HepG2 (cell line): ENCODE data around the gene AZU1.

Source experiments
- ETV6 ChIP-seq: sonication (generic); formaldehyde crosslinking; conservative IDR thresholded peaks from 2 replicates; pipeline ENCODE4 v1.4.0; 2020; ENCODE audit warnings: missing genetic modification reagents
- PHF21A ChIP-seq: sonication (generic); formaldehyde crosslinking; IDR thresholded peaks from 2 replicates; pipeline ENCODE4 v1.5.0; 2020; ENCODE audit warnings: mild to moderate bottlenecking, missing genetic modification reagents
- PTBP1 ChIP-seq: fragments of 200-400 bp; formaldehyde crosslinking; IDR thresholded peaks from 2 replicates; pipeline ENCODE4 v1.6.1; 2018; ENCODE audit warnings: low read length, low read depth; ENCODE audit not compliant: poor library complexity, severe bottlenecking
- RFXAP ChIP-seq: sonication (generic); formaldehyde crosslinking; IDR thresholded peaks from 2 replicates; pipeline ENCODE4 v1.4.0; 2020; ENCODE audit warnings: missing genetic modification reagents, borderline replicate concordance
- SETDB1 ChIP-seq: sonication (generic); formaldehyde crosslinking; IDR thresholded peaks from 2 replicates; pipeline ENCODE4 v1.5.1; 2020; ENCODE audit warnings: missing genetic modification reagents, mild to moderate bottlenecking, borderline replicate concordance
- YEATS4 ChIP-seq: sonication (generic); formaldehyde crosslinking; IDR thresholded peaks from 2 replicates; pipeline ENCODE4 v1.4.0; 2020; ENCODE audit warnings: missing genetic modification reagents, borderline replicate concordance
- ZNF431 ChIP-seq: sonication (generic); formaldehyde crosslinking; IDR thresholded peaks from 2 replicates; pipeline ENCODE4 v1.9.0; 2022; ENCODE audit warnings: missing genetic modification reagents, low read depth, mild to moderate bottlenecking, borderline replicate concordance
- ZNF746 ChIP-seq: sonication (generic); formaldehyde crosslinking; IDR thresholded peaks from 2 replicates; pipeline ENCODE4 v1.8.0; 2022; ENCODE audit warnings: mild to moderate bottlenecking, missing genetic modification reagents
- ZSCAN25 ChIP-seq: sonication (generic); formaldehyde crosslinking; IDR thresholded peaks from 2 replicates; pipeline ENCODE4 v1.8.0; 2022; ENCODE audit warnings: mild to moderate bottlenecking, missing genetic modification reagents
- TF ChIP-seq, protein P1 (sequence below): IDR thresholded peaks from 2 replicates; pipeline ENCODE4 v1.6.1; 2012; ENCODE audit warnings: inconsistent platforms
- TF ChIP-seq, protein P2 (sequence below): sonication (generic); formaldehyde crosslinking; IDR thresholded peaks from 2 replicates; pipeline ENCODE4 v1.5.0; 2020; ENCODE audit warnings: missing genetic modification reagents, mild to moderate bottlenecking, borderline replicate concordance
- TF ChIP-seq, protein P3 (sequence below): sonication (generic); formaldehyde crosslinking; IDR thresholded peaks from 2 replicates; pipeline ENCODE4 v1.4.0; 2020; ENCODE audit warnings: missing genetic modification reagents
- TF ChIP-seq, protein P4 (sequence below): sonication (generic); formaldehyde crosslinking; IDR thresholded peaks from 2 replicates; pipeline ENCODE4 v1.8.1; 2023; ENCODE audit warnings: missing genetic modification reagents, inconsistent platforms, borderline replicate concordance

- TF ChIP-seq, protein P1, sequence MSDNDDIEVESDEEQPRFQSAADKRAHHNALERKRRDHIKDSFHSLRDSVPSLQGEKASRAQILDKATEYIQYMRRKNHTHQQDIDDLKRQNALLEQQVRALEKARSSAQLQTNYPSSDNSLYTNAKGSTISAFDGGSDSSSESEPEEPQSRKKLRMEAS = no peak
- TF ChIP-seq ZNF746 (no peak), ZNF431 (CRISPR knock-in tag) (no peak), YEATS4 (CRISPR knock-in tag) (no peak), SETDB1 (CRISPR knock-in tag) (no peak), PTBP1 (no peak), ETV6 (CRISPR knock-in tag) (no peak), PHF21A (CRISPR knock-in tag) (no peak), RFXAP (CRISPR knock-in tag) (no peak), ZSCAN25 (CRISPR knock-in tag) (no peak)
- TF ChIP-seq, protein P2, sequence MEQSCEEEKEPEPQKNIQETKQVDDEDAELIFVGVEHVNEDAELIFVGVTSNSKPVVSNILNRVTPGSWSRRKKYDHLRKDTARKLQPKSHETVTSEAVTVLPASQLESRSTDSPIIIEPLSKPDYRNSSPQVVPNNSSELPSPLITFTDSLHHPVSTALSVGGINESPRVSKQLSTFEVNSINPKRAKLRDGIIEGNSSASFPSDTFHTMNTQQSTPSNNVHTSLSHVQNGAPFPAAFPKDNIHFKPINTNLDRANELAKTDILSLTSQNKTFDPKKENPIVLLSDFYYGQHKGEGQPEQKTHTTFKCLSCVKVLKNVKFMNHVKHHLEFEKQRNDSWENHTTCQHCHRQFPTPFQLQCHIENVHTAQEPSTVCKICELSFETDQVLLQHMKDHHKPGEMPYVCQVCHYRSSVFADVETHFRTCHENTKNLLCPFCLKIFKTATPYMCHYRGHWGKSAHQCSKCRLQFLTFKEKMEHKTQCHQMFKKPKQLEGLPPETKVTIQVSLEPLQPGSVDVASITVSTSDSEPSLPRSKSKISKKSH (CRISPR knock-in tag) = no peak
- TF ChIP-seq, protein P3, sequence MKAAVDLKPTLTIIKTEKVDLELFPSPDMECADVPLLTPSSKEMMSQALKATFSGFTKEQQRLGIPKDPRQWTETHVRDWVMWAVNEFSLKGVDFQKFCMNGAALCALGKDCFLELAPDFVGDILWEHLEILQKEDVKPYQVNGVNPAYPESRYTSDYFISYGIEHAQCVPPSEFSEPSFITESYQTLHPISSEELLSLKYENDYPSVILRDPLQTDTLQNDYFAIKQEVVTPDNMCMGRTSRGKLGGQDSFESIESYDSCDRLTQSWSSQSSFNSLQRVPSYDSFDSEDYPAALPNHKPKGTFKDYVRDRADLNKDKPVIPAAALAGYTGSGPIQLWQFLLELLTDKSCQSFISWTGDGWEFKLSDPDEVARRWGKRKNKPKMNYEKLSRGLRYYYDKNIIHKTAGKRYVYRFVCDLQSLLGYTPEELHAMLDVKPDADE (CRISPR knock-in tag) = no peak
- TF ChIP-seq, protein P4, sequence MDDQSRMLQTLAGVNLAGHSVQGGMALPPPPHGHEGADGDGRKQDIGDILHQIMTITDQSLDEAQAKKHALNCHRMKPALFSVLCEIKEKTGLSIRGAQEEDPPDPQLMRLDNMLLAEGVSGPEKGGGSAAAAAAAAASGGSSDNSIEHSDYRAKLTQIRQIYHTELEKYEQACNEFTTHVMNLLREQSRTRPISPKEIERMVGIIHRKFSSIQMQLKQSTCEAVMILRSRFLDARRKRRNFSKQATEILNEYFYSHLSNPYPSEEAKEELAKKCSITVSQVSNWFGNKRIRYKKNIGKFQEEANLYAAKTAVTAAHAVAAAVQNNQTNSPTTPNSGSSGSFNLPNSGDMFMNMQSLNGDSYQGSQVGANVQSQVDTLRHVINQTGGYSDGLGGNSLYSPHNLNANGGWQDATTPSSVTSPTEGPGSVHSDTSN (CRISPR knock-in tag) = no peak
Measured at GRCh38 chr19:784541-784940, 43.1 kb upstream of the AZU1 start.
